PFSK-1 (cell line): ENCODE data around the gene SERPINB1.

Experiments
- POLR2AphosphoS5 ChIP-seq: IDR thresholded peaks from 2 replicates; pipeline ENCODE4 v1.6.1; 2012; ENCODE audit warnings: low read depth, mild to moderate bottlenecking, control low read depth, low read length, moderate library complexity
- SIN3A ChIP-seq: IDR thresholded peaks from 2 replicates; pipeline ENCODE4 v1.6.1; 2012; ENCODE audit warnings: mild to moderate bottlenecking, low read length, moderate library complexity, borderline replicate concordance; ENCODE audit not compliant: insufficient read depth
- TAF1 ChIP-seq: IDR thresholded peaks from 2 replicates; pipeline ENCODE4 v1.6.1; 2012; ENCODE audit warnings: low read length, control low read depth, borderline replicate concordance; ENCODE audit not compliant: insufficient read depth

GRCh38 chr6:2855061-2855519 lies 13.4 kb upstream of the SERPINB1 start:
- TF ChIP-seq SIN3A (no peak), POLR2AphosphoS5 (no peak), TAF1 (no peak)
